GM12801 (cell line): ENCODE measurements around the gene SPRY1.

Experiments
- TF ChIP-seq, protein P1 (sequence below): IDR thresholded peaks from one replicate; pipeline ENCODE4 v1.5.1; 2011; ENCODE audit warnings: control low read depth; ENCODE audit not compliant: insufficient read length; ENCODE audit errors: extremely low read depth

The SPRY1 gene

GRCh38 chr4:123421227-123421936, 24.8 kb downstream of the SPRY1 start:
- TF ChIP-seq, protein P1, sequence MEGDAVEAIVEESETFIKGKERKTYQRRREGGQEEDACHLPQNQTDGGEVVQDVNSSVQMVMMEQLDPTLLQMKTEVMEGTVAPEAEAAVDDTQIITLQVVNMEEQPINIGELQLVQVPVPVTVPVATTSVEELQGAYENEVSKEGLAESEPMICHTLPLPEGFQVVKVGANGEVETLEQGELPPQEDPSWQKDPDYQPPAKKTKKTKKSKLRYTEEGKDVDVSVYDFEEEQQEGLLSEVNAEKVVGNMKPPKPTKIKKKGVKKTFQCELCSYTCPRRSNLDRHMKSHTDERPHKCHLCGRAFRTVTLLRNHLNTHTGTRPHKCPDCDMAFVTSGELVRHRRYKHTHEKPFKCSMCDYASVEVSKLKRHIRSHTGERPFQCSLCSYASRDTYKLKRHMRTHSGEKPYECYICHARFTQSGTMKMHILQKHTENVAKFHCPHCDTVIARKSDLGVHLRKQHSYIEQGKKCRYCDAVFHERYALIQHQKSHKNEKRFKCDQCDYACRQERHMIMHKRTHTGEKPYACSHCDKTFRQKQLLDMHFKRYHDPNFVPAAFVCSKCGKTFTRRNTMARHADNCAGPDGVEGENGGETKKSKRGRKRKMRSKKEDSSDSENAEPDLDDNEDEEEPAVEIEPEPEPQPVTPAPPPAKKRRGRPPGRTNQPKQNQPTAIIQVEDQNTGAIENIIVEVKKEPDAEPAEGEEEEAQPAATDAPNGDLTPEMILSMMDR = no peak

GRCh38 chr4:123421937-123422781, 25.6 kb downstream of the SPRY1 start:
- TF ChIP-seq, protein P1 = no peak

DNA sequence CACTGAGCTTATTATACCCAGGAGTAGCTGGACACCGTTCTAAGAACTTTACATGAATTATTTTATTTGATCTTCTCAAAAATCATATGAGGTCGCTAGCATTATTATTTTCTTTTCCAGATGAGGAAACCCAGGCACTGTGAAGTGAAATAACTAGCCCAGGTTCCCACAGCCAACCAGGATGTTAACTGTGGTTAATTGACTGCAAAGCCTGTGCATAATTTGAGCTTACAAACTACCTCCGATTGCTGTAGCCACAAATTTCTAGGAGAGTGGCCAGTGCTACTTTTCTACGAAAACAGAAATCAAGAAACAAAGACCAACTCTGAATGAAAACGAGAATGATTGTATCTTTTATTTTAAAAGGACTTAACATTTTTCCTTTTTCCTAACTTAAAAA, 27.2 kb downstream of the SPRY1 start:
- TF ChIP-seq, protein P1 = no peak

GRCh38 chr4:123427951-123428350, 31.4 kb downstream of the SPRY1 start:
- TF ChIP-seq, protein P1 = no peak

DNA sequence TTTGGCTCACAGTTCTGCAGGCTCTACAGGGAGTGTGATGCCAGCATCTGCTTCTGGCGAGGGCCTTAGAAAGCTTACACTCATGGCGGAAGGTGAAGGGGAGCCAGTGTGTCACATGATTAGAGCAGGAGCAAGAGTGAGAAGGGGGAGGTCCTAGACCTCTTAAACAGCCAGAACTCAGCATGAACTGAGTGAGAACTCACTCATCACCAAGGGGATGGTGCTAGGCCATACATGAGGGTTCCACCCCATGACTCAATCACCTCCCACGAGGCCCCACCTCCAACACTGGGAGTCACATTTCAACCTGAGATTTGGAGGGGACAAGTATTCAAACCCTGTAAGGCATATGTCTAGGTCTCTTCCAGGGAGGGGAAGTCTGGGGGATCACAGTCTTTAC, 33.4 kb downstream of the SPRY1 start:
- TF ChIP-seq, protein P1 = no peak

DNA sequence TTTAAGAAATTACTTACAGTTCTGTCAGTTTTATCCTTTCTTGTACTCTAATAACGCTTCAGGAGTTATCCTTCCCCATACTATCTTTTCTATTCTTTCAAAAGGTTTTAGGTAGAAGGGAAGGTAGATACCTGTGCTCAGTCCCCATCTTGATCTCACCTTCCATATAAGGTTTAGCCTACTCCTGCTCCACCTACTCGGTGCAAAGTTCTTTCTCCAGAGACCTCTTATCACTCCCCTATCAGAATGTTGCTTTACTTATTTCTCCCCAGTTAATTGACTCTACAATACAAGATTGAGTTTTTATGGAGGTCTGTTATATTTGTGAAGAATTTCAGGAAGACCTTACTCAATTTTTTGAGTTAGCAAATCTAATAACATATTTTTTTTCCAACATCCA, 33.9 kb downstream of the SPRY1 start:
- TF ChIP-seq, protein P1 = no peak

- TF ChIP-seq, protein P1 = no peak
Measured at GRCh38 chr4:123433573-123433972, 37.0 kb downstream of the SPRY1 start.
